ENCODE data around the gene PHKG2.

- TF ChIP-seq CTCF (IDR thresholded peaks at IDR 0.05) (no peak), POLR2A (IDR thresholded peaks at IDR 0.05) (no peak)
Observed at GRCh38 chr16:30722916-30723315, 25.3 kb upstream of the PHKG2 start.

Measured in body of pancreas (tissue), 4 donors.